ENCODE data around the gene FAM9A. TPM values are rescaled to one million over a fixed set of nuclear protein-coding genes. Genes with fewer than 3 reads are reported as not detected.

The FAM9A gene
- total RNA-seq, 1 donor from 2014 or later, result not detected

- DNase-seq (ENCODE audit: low read depth) (peak; percentile 35), FAIRE-seq (no peak)
- Histone ChIP-seq H3K4me3 (ENCODE audit: low read depth, low read length) (no peak overlapping the region), H3K27me3 (ENCODE audit: control insufficient read depth, insufficient read depth, low read length) (no peaks in the 10 kb centered on the region), H3K36me3 (ENCODE audit: control insufficient read depth, insufficient read depth, low read length) (no peaks in the 10 kb centered on the region)
- TF ChIP-seq, protein P1, sequence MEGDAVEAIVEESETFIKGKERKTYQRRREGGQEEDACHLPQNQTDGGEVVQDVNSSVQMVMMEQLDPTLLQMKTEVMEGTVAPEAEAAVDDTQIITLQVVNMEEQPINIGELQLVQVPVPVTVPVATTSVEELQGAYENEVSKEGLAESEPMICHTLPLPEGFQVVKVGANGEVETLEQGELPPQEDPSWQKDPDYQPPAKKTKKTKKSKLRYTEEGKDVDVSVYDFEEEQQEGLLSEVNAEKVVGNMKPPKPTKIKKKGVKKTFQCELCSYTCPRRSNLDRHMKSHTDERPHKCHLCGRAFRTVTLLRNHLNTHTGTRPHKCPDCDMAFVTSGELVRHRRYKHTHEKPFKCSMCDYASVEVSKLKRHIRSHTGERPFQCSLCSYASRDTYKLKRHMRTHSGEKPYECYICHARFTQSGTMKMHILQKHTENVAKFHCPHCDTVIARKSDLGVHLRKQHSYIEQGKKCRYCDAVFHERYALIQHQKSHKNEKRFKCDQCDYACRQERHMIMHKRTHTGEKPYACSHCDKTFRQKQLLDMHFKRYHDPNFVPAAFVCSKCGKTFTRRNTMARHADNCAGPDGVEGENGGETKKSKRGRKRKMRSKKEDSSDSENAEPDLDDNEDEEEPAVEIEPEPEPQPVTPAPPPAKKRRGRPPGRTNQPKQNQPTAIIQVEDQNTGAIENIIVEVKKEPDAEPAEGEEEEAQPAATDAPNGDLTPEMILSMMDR (IDR thresholded peaks at IDR 0.05; ENCODE audit: insufficient read depth, low read length, severe bottlenecking), result peak; percentile 54
Observed at GRCh38 chrX:8815460-8816065, 14.4 kb upstream of the FAM9A start.

DNA sequence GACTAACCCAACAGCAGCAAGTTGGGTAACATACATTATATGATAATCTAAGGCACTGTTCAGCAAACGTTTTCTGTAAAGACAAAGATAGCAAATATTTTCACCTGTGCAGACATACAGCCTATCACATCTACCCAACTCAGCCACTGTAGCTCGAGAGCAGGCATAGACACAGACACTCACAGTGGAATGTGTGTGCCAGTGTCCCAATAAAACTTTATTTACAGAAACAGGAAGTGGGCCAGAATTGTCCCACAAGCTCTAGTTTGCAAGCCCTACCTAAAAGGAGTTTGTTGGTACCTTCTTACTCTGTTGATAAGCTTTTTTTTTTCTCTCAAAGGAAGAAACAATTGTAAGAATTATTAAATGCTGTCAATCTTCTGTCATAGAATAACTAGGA, 11.9 kb upstream of the FAM9A start:
- H3K36me3 ChIP-seq (ENCODE audit: control insufficient read depth, insufficient read depth, low read length), result no peaks in the 10 kb centered on the region
- H3K4me3 ChIP-seq (ENCODE audit: low read depth, low read length), result no peak overlapping the region
- DNase-seq (ENCODE audit: low read depth), result no peak
- TF ChIP-seq, protein P1 (IDR thresholded peaks at IDR 0.05; ENCODE audit: insufficient read depth, low read length, severe bottlenecking), result no peak
- H3K27me3 ChIP-seq (ENCODE audit: control insufficient read depth, insufficient read depth, low read length), result no peaks in the 10 kb centered on the region
- no peak for FAIRE-seq

GRCh38 chrX:8811611-8812010, 10.4 kb upstream of the FAM9A start:
- TF ChIP-seq, protein P1 (IDR thresholded peaks at IDR 0.05; ENCODE audit: insufficient read depth, low read length, severe bottlenecking), result no peak
- no peak for FAIRE-seq
- no peak for DNase-seq (ENCODE audit: low read depth)
- Histone ChIP-seq H3K27me3 (ENCODE audit: control insufficient read depth, insufficient read depth, low read length) (no peaks in the 10 kb centered on the region), H3K4me3 (ENCODE audit: low read depth, low read length) (no peak overlapping the region), H3K36me3 (ENCODE audit: control insufficient read depth, insufficient read depth, low read length) (no peaks in the 10 kb centered on the region)

DNA sequence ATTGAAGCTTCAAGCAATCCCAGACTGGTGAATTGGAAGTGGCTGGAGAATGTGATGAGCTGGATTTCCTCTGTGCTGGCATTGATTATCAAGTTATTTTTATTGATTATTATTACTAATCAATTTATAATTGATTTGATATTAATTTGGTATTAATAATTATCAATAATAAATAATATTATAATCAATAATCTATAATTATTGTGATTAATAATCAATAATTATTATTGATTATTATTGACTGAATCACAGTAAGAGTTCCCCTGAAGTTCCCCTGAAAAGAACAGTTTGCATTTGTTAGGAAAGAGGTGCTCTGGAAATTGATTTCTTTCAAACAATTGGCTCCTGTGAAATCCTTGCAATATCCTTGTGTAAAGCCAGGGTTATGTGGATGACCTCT, 7.5 kb upstream of the FAM9A start:
- no peaks in the 10 kb centered on the region for H3K36me3 ChIP-seq (ENCODE audit: control insufficient read depth, insufficient read depth, low read length)
- TF ChIP-seq, protein P1 (IDR thresholded peaks at IDR 0.05; ENCODE audit: insufficient read depth, low read length, severe bottlenecking), result no peak
- no peaks in the 10 kb centered on the region for H3K27me3 ChIP-seq (ENCODE audit: control insufficient read depth, insufficient read depth, low read length)
- H3K4me3 ChIP-seq (ENCODE audit: low read depth, low read length), result no peak overlapping the region
- DNase-seq (ENCODE audit: low read depth), result no peak
- FAIRE-seq, result no peak

GRCh38 chrX:8805974-8806373, 4.8 kb upstream of the FAM9A start:
- DNase-seq (ENCODE audit: low read depth) (no peak), FAIRE-seq (no peak)
- Histone ChIP-seq H3K27me3 (ENCODE audit: control insufficient read depth, insufficient read depth, low read length) (no peaks in the 10 kb centered on the region), H3K36me3 (ENCODE audit: control insufficient read depth, insufficient read depth, low read length) (no peaks in the 10 kb centered on the region), H3K4me3 (ENCODE audit: low read depth, low read length) (no peak overlapping the region)
- TF ChIP-seq, protein P1 (IDR thresholded peaks at IDR 0.05; ENCODE audit: insufficient read depth, low read length, severe bottlenecking), result no peak

DNA sequence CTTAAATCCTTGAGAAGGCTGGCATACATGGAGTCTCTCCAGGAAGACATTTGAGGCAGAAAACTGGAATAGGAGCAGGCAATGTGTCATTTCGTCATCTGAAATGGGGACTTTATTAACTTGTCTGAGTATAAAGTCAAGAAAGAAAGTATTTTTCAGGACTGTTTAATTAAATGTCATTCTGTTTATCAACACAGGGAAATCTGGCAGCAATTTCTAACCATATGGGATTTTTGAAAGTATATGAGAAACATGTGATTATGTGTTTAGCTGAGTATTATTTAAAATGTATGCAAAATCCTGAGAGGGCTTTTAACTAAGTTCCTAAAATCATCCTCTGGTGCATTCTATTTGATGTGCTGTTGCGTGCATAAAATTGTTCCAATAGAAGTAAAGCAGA, 3.9 kb upstream of the FAM9A start:
- H3K27me3 ChIP-seq (ENCODE audit: control insufficient read depth, insufficient read depth, low read length), result no peaks in the 10 kb centered on the region
- TF ChIP-seq, protein P1 (IDR thresholded peaks at IDR 0.05; ENCODE audit: insufficient read depth, low read length, severe bottlenecking), result no peak
- FAIRE-seq, result no peak
- H3K36me3 ChIP-seq (ENCODE audit: control insufficient read depth, insufficient read depth, low read length), result no peaks in the 10 kb centered on the region
- H3K4me3 ChIP-seq (ENCODE audit: low read depth, low read length), result no peak overlapping the region
- DNase-seq (ENCODE audit: low read depth), result no peak

Data from bronchial epithelial cell (primary cell).